Stimulated activated effector memory CD8-positive, alpha-beta T cell treated with anti-CD3 and anti-CD28 coated beads, Interleukin-12 subunit alpha, Interleukin-12 subunit beta, amount 100 ng/mL, for 72 hours (primary cell): ENCODE data around the gene RITA1.

Source experiments
- ATAC-seq: fragments of 150-1000 bp; cut with Tn5 transposase; 2 replicates; pipeline ENCODE4 v1.10.0; 2021
- DNase-seq, 2 donors: peaks; one replicate each; pipeline ENCODE4 v3.0.0; 2021 to 2022; ENCODE audit warnings: low spot score in 2 of 2
- H3K27ac Mint-ChIP-seq: one replicate; pipeline ENCODE4 v1.8.0; 2022; ENCODE audit warnings: mild to moderate bottlenecking, mixed read lengths
- H3K36me3 Mint-ChIP-seq: one replicate; pipeline ENCODE4 v1.8.0; 2022; ENCODE audit warnings: mild to moderate bottlenecking, mixed read lengths
- H3K4me1 Mint-ChIP-seq: one replicate; pipeline ENCODE4 v1.8.0; 2022; ENCODE audit warnings: mixed read lengths
- H3K4me3 Mint-ChIP-seq: one replicate; pipeline ENCODE4 v1.8.0; 2022; ENCODE audit warnings: mild to moderate bottlenecking, mixed read lengths
- H3K9me3 Mint-ChIP-seq: one replicate; pipeline ENCODE4 v1.8.0; 2022; ENCODE audit warnings: mixed read lengths

RITA1 gene

DNA sequence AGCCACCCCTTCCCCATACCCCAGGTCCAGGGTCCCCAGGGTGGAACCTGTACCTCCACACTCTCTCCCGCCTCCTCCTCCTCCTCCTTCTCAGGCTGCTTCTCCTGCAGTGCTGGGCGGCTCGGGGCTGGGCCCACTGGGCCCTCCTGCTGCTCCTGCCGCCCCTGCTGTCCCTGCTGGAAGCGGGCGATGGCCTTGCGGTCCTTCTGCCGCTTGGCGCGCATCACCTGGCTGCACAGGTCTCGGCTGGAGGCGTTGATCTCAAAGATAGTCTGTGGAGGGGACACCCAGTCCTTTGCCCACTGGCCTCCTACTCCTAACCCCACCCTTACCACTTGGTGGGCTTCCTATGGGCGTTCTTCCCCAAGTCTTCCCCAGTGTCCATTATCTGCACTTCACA, 21.5 kb upstream of the RITA1 start:
- Mint-ChIP-seq H3K4me1 (peaks cover 4% of the 10 kb centered on the region), H3K4me3 (no peak overlapping the region), H3K9me3 (no peaks in the 10 kb centered on the region), H3K36me3 (peaks cover 94% of the 10 kb centered on the region), H3K27ac (no peak overlapping the region)
- no peak for ATAC-seq
- no peak for DNase-seq

GRCh38 chr12:113165521-113166450, 19.7 kb upstream of the RITA1 start:
- ATAC-seq (no peak), DNase-seq (no peak)
- H3K4me3 Mint-ChIP-seq, result no peak overlapping the region
- no peaks in the 10 kb centered on the region for H3K9me3 Mint-ChIP-seq
- no peak overlapping the region for H3K27ac Mint-ChIP-seq
- peaks cover 4% of the 10 kb centered on the region for H3K4me1 Mint-ChIP-seq
- H3K36me3 Mint-ChIP-seq, result peaks cover 98% of the 10 kb centered on the region

DNA sequence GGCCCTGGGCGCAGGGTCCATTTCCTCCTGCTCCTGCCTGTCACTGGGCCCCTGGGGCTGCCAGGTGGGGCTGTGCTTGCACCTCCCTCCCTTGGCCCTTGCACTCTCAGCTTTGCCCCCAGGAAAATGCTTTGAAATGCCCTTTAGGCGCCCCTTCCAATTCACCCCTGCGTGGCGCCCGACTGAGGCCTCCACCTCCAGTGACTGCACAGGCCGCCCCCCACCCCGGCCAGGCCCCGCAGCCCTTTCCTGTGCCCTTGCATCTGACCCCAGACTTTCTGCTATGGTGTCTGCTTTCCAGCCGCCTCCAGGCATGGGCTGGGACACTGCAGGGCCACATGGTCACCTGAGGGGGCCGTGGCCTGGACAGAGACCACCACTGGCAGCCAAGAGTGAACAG, 17.7 kb upstream of the RITA1 start:
- Mint-ChIP-seq H3K9me3 (no peaks in the 10 kb centered on the region), H3K4me1 (no peaks in the 10 kb centered on the region), H3K4me3 (no peak overlapping the region), H3K27ac (no peak overlapping the region), H3K36me3 (peaks cover 98% of the 10 kb centered on the region)
- no peak for DNase-seq
- no peak for ATAC-seq

- H3K4me3 Mint-ChIP-seq, result no peak overlapping the region
- DNase-seq (no peak), ATAC-seq (no peak)
- no peaks in the 10 kb centered on the region for H3K9me3 Mint-ChIP-seq
- H3K36me3 Mint-ChIP-seq, result peaks cover 100% of the 10 kb centered on the region
- no peak overlapping the region for H3K27ac Mint-ChIP-seq
- peaks cover 5% of the 10 kb centered on the region for H3K4me1 Mint-ChIP-seq
Observed at GRCh38 chr12:113169697-113170096, 15.8 kb upstream of the RITA1 start.

GRCh38 chr12:113170457-113170856, 15.1 kb upstream of the RITA1 start:
- Mint-ChIP-seq H3K27ac (peak overlapping the region; percentile 67), H3K36me3 (peaks cover 100% of the 10 kb centered on the region), H3K9me3 (no peaks in the 10 kb centered on the region), H3K4me1 (peaks cover 9% of the 10 kb centered on the region), H3K4me3 (no peak overlapping the region)
- DNase-seq (no peak), ATAC-seq (no peak)

DNA sequence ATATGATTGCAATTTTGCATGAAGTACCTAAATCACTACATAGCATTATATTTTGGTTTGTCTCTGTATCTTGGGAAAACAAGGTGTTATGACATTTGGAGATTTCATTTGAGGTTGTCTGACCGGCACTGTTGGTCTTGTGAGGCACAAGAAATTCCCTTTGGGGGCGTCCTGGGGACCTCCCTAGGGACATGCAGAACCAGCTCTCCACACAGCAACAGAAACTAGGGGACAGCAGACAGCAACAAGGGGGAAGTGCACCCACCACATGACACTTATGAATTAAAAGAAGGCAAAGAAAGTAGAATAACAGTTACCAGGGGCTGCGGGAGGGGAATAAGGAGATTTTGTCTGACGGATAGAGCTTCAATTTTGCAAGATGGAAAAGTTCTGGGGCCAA, 14.6 kb upstream of the RITA1 start:
- peak overlapping the region; percentile 67 for H3K27ac Mint-ChIP-seq
- DNase-seq (no peak), ATAC-seq (no peak)
- peaks cover 100% of the 10 kb centered on the region for H3K36me3 Mint-ChIP-seq
- no peaks in the 10 kb centered on the region for H3K9me3 Mint-ChIP-seq
- H3K4me1 Mint-ChIP-seq, result peaks cover 9% of the 10 kb centered on the region
- no peak overlapping the region for H3K4me3 Mint-ChIP-seq

GRCh38 chr12:113171543-113171942, 14.0 kb upstream of the RITA1 start:
- no peak overlapping the region for H3K4me3 Mint-ChIP-seq
- no peaks in the 10 kb centered on the region for H3K9me3 Mint-ChIP-seq
- ATAC-seq (no peak), DNase-seq (no peak)
- H3K4me1 Mint-ChIP-seq, result peaks cover 9% of the 10 kb centered on the region
- H3K27ac Mint-ChIP-seq, result no peak overlapping the region
- H3K36me3 Mint-ChIP-seq, result peaks cover 100% of the 10 kb centered on the region

DNA sequence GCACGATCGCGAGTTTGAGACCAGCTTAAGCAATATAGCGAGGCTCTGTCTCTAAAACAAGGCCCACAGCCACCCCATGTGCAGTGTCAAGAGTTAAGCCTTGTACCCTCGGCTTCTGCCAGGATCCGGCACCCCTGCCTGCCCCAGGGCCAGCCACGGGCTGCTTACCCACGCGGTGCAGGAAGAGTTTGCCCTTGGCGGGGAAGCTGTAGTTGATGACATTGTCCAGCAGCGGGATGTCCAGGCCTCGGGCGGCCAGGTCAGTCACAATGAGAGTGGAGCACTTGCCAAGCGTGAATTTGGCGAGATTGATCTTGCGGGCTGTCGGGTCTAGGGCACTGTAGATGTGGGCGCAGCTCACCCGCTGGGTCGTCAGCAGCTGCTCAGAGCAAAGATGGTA, 13.3 kb upstream of the RITA1 start:
- Mint-ChIP-seq H3K4me3 (no peak overlapping the region), H3K27ac (peak overlapping the region; percentile 82), H3K4me1 (peaks cover 9% of the 10 kb centered on the region), H3K36me3 (peaks cover 100% of the 10 kb centered on the region), H3K9me3 (no peaks in the 10 kb centered on the region)
- no peak for ATAC-seq
- no peak for DNase-seq

GRCh38 chr12:113173081-113173698, 12.3 kb upstream of the RITA1 start:
- Mint-ChIP-seq H3K27ac (no peak overlapping the region), H3K9me3 (no peaks in the 10 kb centered on the region), H3K4me1 (peaks cover 9% of the 10 kb centered on the region), H3K36me3 (peaks cover 100% of the 10 kb centered on the region), H3K4me3 (no peak overlapping the region)
- ATAC-seq (no peak), DNase-seq (no peak)

GRCh38 chr12:113174461-113175384, 10.8 kb upstream of the RITA1 start:
- H3K27ac Mint-ChIP-seq, result peak overlapping the region; percentile 27
- peaks cover 100% of the 10 kb centered on the region for H3K36me3 Mint-ChIP-seq
- no peaks in the 10 kb centered on the region for H3K9me3 Mint-ChIP-seq
- peaks cover 9% of the 10 kb centered on the region for H3K4me1 Mint-ChIP-seq
- peak; percentile 83 to 91 for DNase-seq
- H3K4me3 Mint-ChIP-seq, result no peak overlapping the region
- ATAC-seq, result peak; percentile 79

- DNase-seq (no peak), ATAC-seq (no peak)
- Mint-ChIP-seq H3K9me3 (no peaks in the 10 kb centered on the region), H3K4me3 (no peak overlapping the region), H3K27ac (no peak overlapping the region), H3K36me3 (peaks cover 88% of the 10 kb centered on the region), H3K4me1 (peaks cover 15% of the 10 kb centered on the region)
Observed at GRCh38 chr12:113179023-113179422, 6.5 kb upstream of the RITA1 start.

DNA sequence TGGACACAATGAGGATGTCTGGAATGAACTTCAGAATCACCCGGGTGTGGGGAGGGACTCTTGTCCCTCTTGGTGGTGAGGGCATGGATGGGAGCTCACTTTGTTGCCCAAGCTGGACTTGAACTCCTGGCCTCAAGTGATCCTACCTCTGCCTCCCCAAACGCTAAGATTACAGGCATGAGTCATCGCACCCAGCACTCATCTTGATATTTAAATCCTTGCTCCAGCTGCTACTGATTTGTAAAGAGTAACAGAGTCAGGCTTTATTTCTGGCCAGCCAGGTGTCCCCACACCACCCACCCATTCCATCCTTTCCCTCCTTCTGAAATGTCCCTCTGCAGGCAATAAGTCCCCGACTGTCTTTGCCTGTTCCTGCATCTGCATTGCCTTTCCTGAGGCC, 5.2 kb upstream of the RITA1 start:
- no peak for ATAC-seq
- Mint-ChIP-seq H3K36me3 (peaks cover 75% of the 10 kb centered on the region), H3K4me1 (peaks cover 7% of the 10 kb centered on the region), H3K27ac (peak overlapping the region; percentile 67), H3K4me3 (no peak overlapping the region), H3K9me3 (no peaks in the 10 kb centered on the region)
- DNase-seq, result no peak

- H3K4me3 Mint-ChIP-seq, result no peak overlapping the region
- H3K36me3 Mint-ChIP-seq, result peaks cover 64% of the 10 kb centered on the region
- DNase-seq, result no peak
- H3K9me3 Mint-ChIP-seq, result no peaks in the 10 kb centered on the region
- H3K27ac Mint-ChIP-seq, result no peak overlapping the region
- H3K4me1 Mint-ChIP-seq, result peaks cover 16% of the 10 kb centered on the region
- ATAC-seq, result no peak
Observed at GRCh38 chr12:113181975-113182374, 3.5 kb upstream of the RITA1 start.

DNA sequence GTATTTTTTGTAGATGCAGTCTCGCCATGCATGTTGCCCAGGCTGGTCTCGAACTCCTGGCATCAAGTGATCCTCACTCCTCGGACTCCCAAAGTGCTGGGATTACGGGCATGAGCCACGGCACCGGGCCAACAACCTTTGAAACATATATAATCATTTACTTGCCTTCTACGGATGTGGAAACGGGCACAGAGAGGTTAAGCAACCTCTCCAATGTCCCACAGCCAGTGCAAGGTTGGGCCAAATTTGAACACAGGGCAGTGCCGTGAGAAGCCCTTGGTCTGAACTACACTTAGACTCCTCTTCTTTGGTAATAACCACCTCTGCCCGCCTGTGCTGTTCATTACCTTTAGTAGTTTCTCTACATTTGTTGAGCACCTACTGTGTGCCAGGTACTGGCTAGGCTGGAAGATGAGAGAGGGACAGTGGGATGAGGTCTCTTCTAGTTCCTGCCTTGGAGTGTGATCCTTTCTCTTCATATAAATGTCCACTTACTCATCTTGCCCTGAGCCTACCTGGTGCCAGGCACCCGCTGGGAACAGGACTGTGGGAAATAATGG, 2.4 kb upstream of the RITA1 start:
- DNase-seq (no peak), ATAC-seq (no peak)
- peak overlapping the region; percentile 84 for H3K4me3 Mint-ChIP-seq
- H3K27ac Mint-ChIP-seq, result peak overlapping the region; percentile 82
- no peaks in the 10 kb centered on the region for H3K9me3 Mint-ChIP-seq
- peaks cover 20% of the 10 kb centered on the region for H3K4me1 Mint-ChIP-seq
- H3K36me3 Mint-ChIP-seq, result peaks cover 64% of the 10 kb centered on the region
